Hepatocyte (in vitro differentiated cells): Measurements from ENCODE around the gene ACOT2. TPM values are rescaled to one million over a fixed set of nuclear protein-coding genes. Genes with fewer than 3 reads are reported as not detected.

Experiments used
- DNase-seq: peaks from one replicate; pipeline ENCODE4 v3.0.0-alpha.2; 2016; ENCODE audit warnings: low spot score
- H2AFZ ChIP-seq: fragments of 200-600 bp; sonication (generic); 2 replicates; pipeline ENCODE4 v1.6.0; 2016; ENCODE audit warnings: antibody characterized with exemption, mild to moderate bottlenecking
- H3K27ac ChIP-seq: fragments of 200-600 bp; sonication (generic); 2 replicates; pipeline ENCODE4 v1.5.1; 2016; ENCODE audit warnings: mild to moderate bottlenecking
- H3K27me3 ChIP-seq: fragments of 200-600 bp; sonication (generic); 2 replicates; pipeline ENCODE4 v1.6.1; 2016
- H3K36me3 ChIP-seq: fragments of 200-600 bp; sonication (generic); replicated peaks from 2 replicates; pipeline ENCODE4 v1.5.1; 2016; ENCODE audit warnings: low read depth; ENCODE audit not compliant: insufficient read depth
- H3K4me1 ChIP-seq: fragments of 200-600 bp; sonication (generic); 2 replicates; pipeline ENCODE4 v1.5.1; 2016; ENCODE audit warnings: mild to moderate bottlenecking, moderate library complexity; ENCODE audit not compliant: insufficient read depth
- H3K4me2 ChIP-seq: fragments of 200-600 bp; sonication (generic); 2 replicates; pipeline ENCODE4 v1.6.0; 2016
- H3K4me3 ChIP-seq: fragments of 200-600 bp; sonication (generic); 2 replicates; pipeline ENCODE4 v1.5.1; 2016; ENCODE audit warnings: mild to moderate bottlenecking
- H3K79me2 ChIP-seq: fragments of 200-600 bp; sonication (generic); 2 replicates; pipeline ENCODE4 v1.6.0; 2017; ENCODE audit warnings: mild to moderate bottlenecking
- H3K9me2 ChIP-seq: fragments of 200-600 bp; sonication (generic); replicated peaks from 2 replicates; pipeline ENCODE4 v1.6.0; 2017; ENCODE audit warnings: mild to moderate bottlenecking; ENCODE audit not compliant: insufficient read depth
- H3K9me3 ChIP-seq: fragments of 200-600 bp; sonication (generic); 2 replicates; pipeline ENCODE4 v1.5.1; 2016; ENCODE audit warnings: low read depth, mild to moderate bottlenecking
- H4K20me1 ChIP-seq: fragments of 200-600 bp; sonication (generic); 2 replicates; pipeline ENCODE4 v1.6.0; 2016; ENCODE audit warnings: mild to moderate bottlenecking; ENCODE audit not compliant: insufficient read depth, poor library complexity, severe bottlenecking
- EZH2 ChIP-seq: fragments of 200-600 bp; sonication (generic); IDR thresholded peaks from 2 replicates; pipeline ENCODE4 v1.6.1; 2016; ENCODE audit warnings: antibody characterized with exemption, mild to moderate bottlenecking, borderline replicate concordance
- EZH2phosphoT487 ChIP-seq: fragments of 200-600 bp; sonication (generic); IDR thresholded peaks from one replicate; pipeline ENCODE4 v1.6.1; 2018; ENCODE audit warnings: antibody characterized with exemption, mild to moderate bottlenecking, low read depth, moderate library complexity; ENCODE audit not compliant: unreplicated experiment, severe bottlenecking
- WGBS: methylation state at CpG from one replicate; pipeline ENCODE4 v1.1.6; 2016; ENCODE audit warnings: low lambda C conversion rate; ENCODE audit errors: missing lambda C conversion rate; 5-methylcytosine and 5-hydroxymethylcytosine counted together
- polyA plus RNA-seq: library from polyadenylated mRNA; unstranded; fragments of >200 nt; fragmentation: Nextera tagmentation; extraction: Ambion mirVana; gene quantifications from 2 replicates; pipeline ENCODE4 v1.2.1, GENCODE V29; 2016
- total RNA-seq: library from RNA; depleted of rRNA; stranded (reverse); fragments of >200 nt; gene quantifications from 2 replicates; pipeline ENCODE4 v1.2.3, GENCODE V29; 2014
- TF ChIP-seq, protein P1 (sequence below): fragments of 200-600 bp; sonication (generic); IDR thresholded peaks from 2 replicates; pipeline ENCODE4 v1.5.1; 2016; ENCODE audit warnings: antibody characterized with exemption, mild to moderate bottlenecking; ENCODE audit not compliant: poor library complexity

Gene ACOT2
- total and polyA plus RNA-seq, 2 experiments from 2014 or later = 43.6 to 58.8 TPM

DNA sequence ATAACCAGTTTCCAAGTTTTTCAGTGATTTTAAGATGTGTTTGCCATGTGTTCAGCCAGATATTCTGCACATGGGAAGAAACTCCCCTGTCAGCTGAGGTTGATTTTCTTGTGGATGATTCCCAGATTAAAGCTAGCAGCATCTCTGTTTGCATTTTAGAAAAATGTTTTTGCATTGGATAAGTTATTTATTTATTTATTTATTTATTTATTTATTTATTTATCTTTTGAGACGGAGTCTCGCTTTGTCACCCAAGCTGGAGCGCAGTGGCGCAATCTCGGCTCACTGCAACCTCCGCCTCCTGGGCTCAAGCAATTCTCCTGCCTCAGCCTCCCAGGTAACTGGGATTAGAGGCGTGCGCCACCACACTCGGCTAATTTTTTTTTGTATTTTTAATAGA, 25.5 kb downstream of the ACOT2 start:
- no peaks in the 10 kb centered on the region for H3K36me3 ChIP-seq
- no peak overlapping the region for H3K4me3 ChIP-seq
- WGBS = 93% methylated on average over 9 of the region's 9 CpGs
- H2AFZ ChIP-seq = no peak overlapping the region
- no peaks in the 10 kb centered on the region for H3K79me2 ChIP-seq
- TF ChIP-seq EZH2phosphoT487 = no peak
- TF ChIP-seq, protein P1, sequence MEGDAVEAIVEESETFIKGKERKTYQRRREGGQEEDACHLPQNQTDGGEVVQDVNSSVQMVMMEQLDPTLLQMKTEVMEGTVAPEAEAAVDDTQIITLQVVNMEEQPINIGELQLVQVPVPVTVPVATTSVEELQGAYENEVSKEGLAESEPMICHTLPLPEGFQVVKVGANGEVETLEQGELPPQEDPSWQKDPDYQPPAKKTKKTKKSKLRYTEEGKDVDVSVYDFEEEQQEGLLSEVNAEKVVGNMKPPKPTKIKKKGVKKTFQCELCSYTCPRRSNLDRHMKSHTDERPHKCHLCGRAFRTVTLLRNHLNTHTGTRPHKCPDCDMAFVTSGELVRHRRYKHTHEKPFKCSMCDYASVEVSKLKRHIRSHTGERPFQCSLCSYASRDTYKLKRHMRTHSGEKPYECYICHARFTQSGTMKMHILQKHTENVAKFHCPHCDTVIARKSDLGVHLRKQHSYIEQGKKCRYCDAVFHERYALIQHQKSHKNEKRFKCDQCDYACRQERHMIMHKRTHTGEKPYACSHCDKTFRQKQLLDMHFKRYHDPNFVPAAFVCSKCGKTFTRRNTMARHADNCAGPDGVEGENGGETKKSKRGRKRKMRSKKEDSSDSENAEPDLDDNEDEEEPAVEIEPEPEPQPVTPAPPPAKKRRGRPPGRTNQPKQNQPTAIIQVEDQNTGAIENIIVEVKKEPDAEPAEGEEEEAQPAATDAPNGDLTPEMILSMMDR = no peak
- TF ChIP-seq EZH2 = no peak
- no peaks in the 10 kb centered on the region for H4K20me1 ChIP-seq
- H3K4me1 ChIP-seq = no peaks in the 10 kb centered on the region
- no peak for DNase-seq
- no peaks in the 10 kb centered on the region for H3K9me3 ChIP-seq
- H3K4me2 ChIP-seq = no peak overlapping the region
- H3K27me3 ChIP-seq = no peaks in the 10 kb centered on the region
- no peaks in the 10 kb centered on the region for H3K9me2 ChIP-seq
- no peak overlapping the region for H3K27ac ChIP-seq

DNA sequence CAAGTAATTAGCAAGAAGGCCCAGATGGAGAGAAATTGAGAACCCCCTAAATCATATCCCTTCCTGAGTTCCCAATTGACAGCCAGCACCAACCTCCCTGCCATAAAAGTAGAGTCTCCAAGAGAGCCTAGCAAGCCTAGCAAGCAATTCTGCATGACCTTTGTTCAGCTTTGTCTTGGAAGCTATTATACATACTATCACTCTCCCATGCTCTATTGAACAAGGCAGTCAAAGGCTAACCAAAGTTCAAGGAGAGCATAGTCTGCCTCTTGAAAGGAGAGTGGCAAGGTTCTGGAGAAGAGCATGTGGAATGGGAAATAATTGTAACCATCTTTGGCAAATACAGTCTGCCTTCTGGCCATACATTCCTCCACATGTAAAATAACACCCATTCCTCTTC, 30.5 kb downstream of the ACOT2 start:
- Histone ChIP-seq H3K27ac (no peak overlapping the region), H3K27me3 (no peaks in the 10 kb centered on the region), H3K9me3 (no peaks in the 10 kb centered on the region), H4K20me1 (no peaks in the 10 kb centered on the region), H3K4me2 (no peak overlapping the region), H3K4me1 (no peaks in the 10 kb centered on the region), H3K79me2 (no peaks in the 10 kb centered on the region), H3K4me3 (no peak overlapping the region), H2AFZ (no peak overlapping the region), H3K36me3 (no peaks in the 10 kb centered on the region), H3K9me2 (no peaks in the 10 kb centered on the region)
- DNase-seq = peak; percentile 14
- no peak for TF ChIP-seq EZH2
- TF ChIP-seq, protein P1 = no peak
- no peak for TF ChIP-seq EZH2phosphoT487

DNA sequence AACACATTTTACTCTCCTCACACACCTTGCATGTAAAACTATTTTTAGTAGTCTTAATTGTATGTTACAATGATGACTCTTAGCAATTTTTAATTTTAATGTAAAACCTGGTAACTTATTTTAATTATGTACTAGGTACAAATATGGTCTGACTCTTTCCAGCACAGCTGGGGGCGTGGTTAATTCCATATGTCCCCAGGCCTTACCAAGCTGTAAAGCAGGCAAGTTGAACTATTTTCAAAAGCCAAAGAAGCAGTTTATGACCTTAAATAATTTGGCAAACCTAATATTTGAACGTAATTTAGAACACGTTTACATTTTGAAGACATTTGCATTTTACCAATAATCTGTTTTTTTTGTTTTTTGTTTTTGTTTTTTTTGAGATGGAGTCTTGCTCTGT, 34.0 kb downstream of the ACOT2 start:
- H2AFZ ChIP-seq = no peak overlapping the region
- H3K79me2 ChIP-seq = no peaks in the 10 kb centered on the region
- no peaks in the 10 kb centered on the region for H3K27me3 ChIP-seq
- no peak overlapping the region for H3K4me3 ChIP-seq
- no peak overlapping the region for H3K27ac ChIP-seq
- H3K9me3 ChIP-seq = no peaks in the 10 kb centered on the region
- DNase-seq = no peak
- H3K4me2 ChIP-seq = no peak overlapping the region
- no peaks in the 10 kb centered on the region for H3K4me1 ChIP-seq
- TF ChIP-seq EZH2phosphoT487 (no peak), EZH2 (no peak)
- TF ChIP-seq, protein P1 = no peak
- H3K9me2 ChIP-seq = no peaks in the 10 kb centered on the region
- H3K36me3 ChIP-seq = no peaks in the 10 kb centered on the region
- H4K20me1 ChIP-seq = no peaks in the 10 kb centered on the region
- WGBS = 86% methylated on average over 3 of the region's 3 CpGs

DNA sequence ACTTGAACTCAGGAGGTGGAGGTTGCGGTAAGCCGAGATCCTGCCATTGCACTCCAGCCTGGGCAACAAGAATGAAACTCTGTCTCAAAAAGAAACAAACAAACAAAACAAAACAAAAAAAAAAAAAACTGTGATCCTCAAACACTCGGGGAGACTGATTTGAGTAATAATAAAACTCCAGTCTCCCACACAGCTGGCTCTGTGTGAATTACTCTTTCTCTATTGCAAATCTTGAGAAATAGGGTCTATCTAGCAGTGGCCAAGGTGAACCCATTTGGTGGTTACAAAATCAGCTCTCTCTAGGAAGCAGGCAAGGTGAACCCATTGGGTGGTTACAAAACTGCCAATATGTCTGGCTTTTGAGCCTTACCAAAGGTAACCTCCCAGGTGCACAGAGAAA, 37.3 kb downstream of the ACOT2 start:
- Histone ChIP-seq H3K4me3 (no peak overlapping the region), H3K27ac (no peak overlapping the region), H3K4me2 (no peak overlapping the region), H3K27me3 (no peaks in the 10 kb centered on the region), H3K36me3 (no peaks in the 10 kb centered on the region), H3K4me1 (no peaks in the 10 kb centered on the region), H3K9me2 (no peaks in the 10 kb centered on the region), H3K79me2 (no peaks in the 10 kb centered on the region), H2AFZ (no peak overlapping the region), H3K9me3 (no peaks in the 10 kb centered on the region), H4K20me1 (no peaks in the 10 kb centered on the region)
- DNase-seq = no peak
- 99% methylated on average over 3 of the region's 3 CpGs for WGBS
- TF ChIP-seq EZH2phosphoT487 (no peak), EZH2 (no peak)
- TF ChIP-seq, protein P1 = no peak
